Esophagus squamous epithelium (tissue), 4 donors: Measurements from ENCODE around the gene DENND1A.

Experiments
- CTCF ChIP-seq, 6 experiments: fragments of 450-650 bp in 4 of 6; fragments of 200-600 bp in 2 of 6; sonication (generic) in 2 of 6; IDR thresholded peaks; one replicate each; pipeline ENCODE4 v1.5.1; 2016 to 2019; ENCODE audit warnings: antibody characterized with exemption in 6 of 6, mild to moderate bottlenecking in 4 of 6, moderate library complexity in 4 of 6
- POLR2A ChIP-seq, 4 donors: fragments of 450-650 bp; IDR thresholded peaks; one replicate each; pipeline ENCODE4 v1.6.1; 2017; ENCODE audit warnings: antibody characterized with exemption in 4 of 4, mild to moderate bottlenecking in 4 of 4, moderate library complexity in 3 of 4

GRCh38 chr9:123345567-123345955 lies 584.4 kb downstream of the DENND1A start:
- no peak for TF ChIP-seq CTCF (IDR thresholded peaks at IDR 0.05)
- TF ChIP-seq POLR2A (IDR thresholded peaks at IDR 0.05): no peak
